Gastroesophageal sphincter (tissue), 4 donors: ENCODE results near the gene TMEM131L. TPM values are rescaled to one million over a fixed set of nuclear protein-coding genes. Genes with fewer than 3 reads are reported as not detected.
A peak's percentile ranks its signal among the peaks of the same experiment; 100 is the strongest.

ENCODE experiments used
- ATAC-seq: fragments of 150-250 bp; one replicate; pipeline ENCODE4 v1.9.1; 2016; ENCODE audit warnings: mild to moderate bottlenecking, moderate library complexity
- H3K27ac ChIP-seq, 4 donors: fragments of 200-600 bp; sonication (generic) in 3 of 4; 1 replicate in 3 of 4; 2 replicates in 1 of 4; pipeline ENCODE4 v1.5.1; 2016 to 2019
- H3K27me3 ChIP-seq: fragments of 200-600 bp; sonication (generic); one replicate; pipeline ENCODE4 v1.5.1; 2019
- H3K36me3 ChIP-seq, 2 donors: fragments of 200-600 bp; sonication (generic); one replicate each; pipeline ENCODE4 v1.5.1; 2019; ENCODE audit warnings: control low read depth in 1 of 2
- H3K4me1 ChIP-seq, 3 donors: fragments of 200-600 bp; sonication (generic); 1 replicate in 2 of 3; 2 replicates in 1 of 3; pipeline ENCODE4 v1.5.1; 2016 to 2019; ENCODE audit warnings: control low read depth in 2 of 3
- H3K4me3 ChIP-seq, 2 donors: fragments of 200-600 bp; sonication (generic); one replicate each; pipeline ENCODE4 v1.5.1; 2019; ENCODE audit warnings: mild to moderate bottlenecking in 1 of 2, moderate library complexity in 1 of 2
- H3K9me3 ChIP-seq, 3 donors: fragments of 200-600 bp; sonication (generic); one replicate each; pipeline ENCODE4 v1.5.1; 2017 to 2019; ENCODE audit warnings: control low read depth in 2 of 3
- CTCF ChIP-seq, 4 experiments: fragments of 200-600 bp in 2 of 4; fragments of 450-650 bp in 2 of 4; sonication (generic) in 1 of 4; IDR thresholded peaks; one replicate each; pipeline ENCODE4 v1.5.1; 2017 to 2019; ENCODE audit warnings: antibody characterized with exemption in 4 of 4, mild to moderate bottlenecking in 2 of 4, moderate library complexity in 2 of 4
- EP300 ChIP-seq: sonication (generic); formaldehyde crosslinking; IDR thresholded peaks from one replicate; pipeline ENCODE4 v1.6.1; 2017; ENCODE audit warnings: antibody characterized with exemption, mild to moderate bottlenecking
- POLR2A ChIP-seq, 2 donors: fragments of 450-650 bp; IDR thresholded peaks; one replicate each; pipeline ENCODE4 v1.6.1; 2017; ENCODE audit warnings: antibody characterized with exemption in 2 of 2, mild to moderate bottlenecking in 2 of 2, moderate library complexity in 1 of 2
- POLR2AphosphoS5 ChIP-seq: sonication (generic); formaldehyde crosslinking; IDR thresholded peaks from one replicate; pipeline ENCODE4 v1.6.1; 2017; ENCODE audit warnings: antibody characterized with exemption
- WGBS, 2 donors: methylation state at CpG; one replicate each; pipeline ENCODE4 v1.1.5; 2018; ENCODE audit warnings: low coverage in 1 of 2; 5-methylcytosine and 5-hydroxymethylcytosine counted together
- total RNA-seq, 4 donors: library from RNA; depleted of rRNA; stranded (reverse); fragments of >200 nt; gene quantifications; one replicate each; pipeline ENCODE4 v1.1.0, GENCODE V29; 2016

The TMEM131L gene
- total RNA-seq, 4 donors from 2014 or later, result 14.2 to 24.0 (median 18.4) TPM

GRCh38 chr4:153489856-153490558, 23.8 kb downstream of the TMEM131L start:
- Histone ChIP-seq H3K4me1 (peaks cover 6 to 61% (median 31%) of the 10 kb centered on the region in 3 donors), H3K4me3 (no peak overlapping the region), H3K27me3 (no peaks in the 10 kb centered on the region), H3K9me3 (no peaks in the 10 kb centered on the region), H3K27ac (peak overlapping the region in 1 of 4 donors; percentile 66), H3K36me3 (no peaks in the 10 kb centered on the region)
- TF ChIP-seq POLR2AphosphoS5, result no peak
- no peak for ATAC-seq
- WGBS, 2 donors, result 71 to 92% methylated on average over 4 to 7 of the region's 7 CpGs

- peaks cover 6 to 61% (median 28%) of the 10 kb centered on the region in 3 donors for H3K4me1 ChIP-seq
- TF ChIP-seq POLR2AphosphoS5 (no peak), POLR2A (IDR thresholded peaks at IDR 0.05) (no peak), EP300 (no peak), CTCF (IDR thresholded peaks at IDR 0.05) (no peak)
- H3K4me3 ChIP-seq, result no peak overlapping the region
- H3K9me3 ChIP-seq, result no peaks in the 10 kb centered on the region
- no peak for ATAC-seq
- H3K27ac ChIP-seq, result no peak overlapping the region
- H3K36me3 ChIP-seq, result no peaks in the 10 kb centered on the region
- WGBS, 2 donors, result 92% methylated on average over 8 of the region's 8 CpGs
- H3K27me3 ChIP-seq, result no peaks in the 10 kb centered on the region
These were observed 24.9 kb downstream of the TMEM131L start for GRCh38 chr4:153490985-153491483.

- no peak for TF ChIP-seq POLR2AphosphoS5
- TF ChIP-seq EP300, result no peak
- TF ChIP-seq CTCF (IDR thresholded peaks at IDR 0.05), result no peak
- TF ChIP-seq POLR2A (IDR thresholded peaks at IDR 0.05), result no peak
- H3K9me3 ChIP-seq, result no peaks in the 10 kb centered on the region
- ATAC-seq, result no peak
- no peak overlapping the region for H3K4me3 ChIP-seq
- H3K36me3 ChIP-seq, result no peaks in the 10 kb centered on the region
- H3K27ac ChIP-seq, result no peak overlapping the region
- H3K27me3 ChIP-seq, result no peaks in the 10 kb centered on the region
- peaks cover 8 to 61% (median 16%) of the 10 kb centered on the region in 3 donors for H3K4me1 ChIP-seq
- WGBS, 2 donors, result 81 to 82% methylated on average over 3 to 4 of the region's 10 CpGs
These were observed 28.4 kb downstream of the TMEM131L start for GRCh38 chr4:153494562-153494961.

- Histone ChIP-seq H3K9me3 (no peaks in the 10 kb centered on the region), H3K36me3 (no peaks in the 10 kb centered on the region), H3K4me1 (peaks cover 8 to 62% (median 16%) of the 10 kb centered on the region in 3 donors), H3K4me3 (no peak overlapping the region), H3K27me3 (no peaks in the 10 kb centered on the region), H3K27ac (peak overlapping the region in 2 of 4 donors; percentile 6 to 32)
- TF ChIP-seq EP300, result no peak
- TF ChIP-seq CTCF (IDR thresholded peaks at IDR 0.05), result no peak
- TF ChIP-seq POLR2AphosphoS5, result no peak
- TF ChIP-seq POLR2A (IDR thresholded peaks at IDR 0.05), result no peak
- ATAC-seq, result no peak
- 64 to 73% methylated on average over 5 to 8 of the region's 9 CpGs for WGBS, 2 donors
These were observed 29.5 kb downstream of the TMEM131L start for GRCh38 chr4:153495480-153496193.

GRCh38 chr4:153497091-153497531, 31.0 kb downstream of the TMEM131L start:
- no peak overlapping the region for H3K4me3 ChIP-seq
- WGBS, 2 donors, result 39 to 71% methylated on average over 2 to 3 of the region's 4 CpGs
- H3K27ac ChIP-seq, result peak overlapping the region in 3 of 4 donors; percentile 53 to 75 (median 74)
- ATAC-seq, result no peak
- no peaks in the 10 kb centered on the region for H3K36me3 ChIP-seq
- H3K9me3 ChIP-seq, result no peaks in the 10 kb centered on the region
- TF ChIP-seq POLR2AphosphoS5 (no peak), EP300 (no peak), CTCF (IDR thresholded peaks at IDR 0.05) (no peak), POLR2A (IDR thresholded peaks at IDR 0.05) (no peak)
- no peaks in the 10 kb centered on the region for H3K27me3 ChIP-seq
- H3K4me1 ChIP-seq, result peaks cover 8 to 63% (median 16%) of the 10 kb centered on the region in 3 donors
